Tibial artery (tissue), 4 donors: ENCODE data around the gene PIP4K2A.

Experiments used
- DNase-seq, 2 donors: peaks; one replicate each; pipeline ENCODE4 v3.0.0-alpha.2; 2019
- H3K27ac ChIP-seq, 2 donors: fragments of 200-600 bp; sonication (generic) in 1 of 2; 1 replicate in 1 of 2; 2 replicates in 1 of 2; pipeline ENCODE4 v1.5.1; 2018 to 2019; ENCODE audit warnings: mild to moderate bottlenecking in 1 of 2
- H3K27me3 ChIP-seq, 2 donors: fragments of 200-600 bp; sonication (generic) in 1 of 2; one replicate each; pipeline versions ENCODE4 v1.5.1 to v1.6.0; 2016 to 2019
- H3K36me3 ChIP-seq, 3 donors: fragments of 200-600 bp; sonication (generic) in 2 of 3; one replicate each; pipeline ENCODE4 v1.5.1; 2016 to 2019; ENCODE audit warnings: mild to moderate bottlenecking in 2 of 3
- H3K4me1 ChIP-seq, 4 donors: fragments of 200-600 bp; sonication (generic) in 2 of 4; 1 replicate in 3 of 4; 2 replicates in 1 of 4; pipeline ENCODE4 v1.5.1; 2016 to 2019
- H3K4me3 ChIP-seq, 2 donors: fragments of 200-600 bp; sonication (generic) in 1 of 2; 1 replicate in 1 of 2; 2 replicates in 1 of 2; pipeline ENCODE4 v1.5.1; 2018 to 2019; ENCODE audit warnings: mild to moderate bottlenecking in 2 of 2
- H3K9me3 ChIP-seq, 3 donors: fragments of 200-600 bp; sonication (generic) in 1 of 3; one replicate each; pipeline ENCODE4 v1.5.1; 2016 to 2019
- intact Hi-C: fragments of 100-400 bp; cut with DNase I; formaldehyde crosslinking; loops from one replicate; pipeline ENCODE4 v1.15.0; 2023; ENCODE audit warnings: low total_unique reads
- TF ChIP-seq, protein P1 (sequence below), 2 experiments: fragments of 200-600 bp in 1 of 2; fragments of 450-650 bp in 1 of 2; IDR thresholded peaks; one replicate each; pipeline ENCODE4 v1.5.1; 2017 to 2019; ENCODE audit warnings: antibody characterized with exemption in 2 of 2, mild to moderate bottlenecking in 1 of 2, moderate library complexity in 1 of 2

The PIP4K2A gene

DNA sequence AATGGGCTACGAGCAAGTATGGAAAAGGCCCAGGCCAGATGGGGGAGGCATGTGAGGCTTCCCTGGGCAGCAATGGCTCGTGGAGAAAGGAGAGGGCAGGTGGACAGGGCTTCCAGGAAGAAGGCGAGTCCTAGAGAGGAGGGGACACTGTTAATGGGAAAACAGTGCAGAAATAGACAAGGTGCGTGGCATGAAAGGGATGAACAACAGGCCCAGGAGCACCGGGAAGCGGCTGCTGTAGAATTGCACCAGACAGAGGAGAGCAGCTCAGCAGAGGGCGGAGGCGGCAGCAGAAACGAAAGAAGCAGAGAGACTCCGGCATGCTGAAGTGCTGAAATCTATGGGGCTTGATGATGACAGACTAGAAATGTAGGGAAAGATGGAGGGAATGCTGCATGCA, 102.1 kb downstream of the PIP4K2A start:
- Histone ChIP-seq H3K27me3 (no peaks in the 10 kb centered on the region), H3K4me3 (no peak overlapping the region), H3K27ac (no peak overlapping the region), H3K9me3 (no peaks in the 10 kb centered on the region), H3K36me3 (peaks cover 12 to 19% (median 15%) of the 10 kb centered on the region in 3 donors), H3K4me1 (peaks cover 0 to 7% (median 3%) of the 10 kb centered on the region in 4 donors)
- intact Hi-C loops = no loop called here
- TF ChIP-seq, protein P1, sequence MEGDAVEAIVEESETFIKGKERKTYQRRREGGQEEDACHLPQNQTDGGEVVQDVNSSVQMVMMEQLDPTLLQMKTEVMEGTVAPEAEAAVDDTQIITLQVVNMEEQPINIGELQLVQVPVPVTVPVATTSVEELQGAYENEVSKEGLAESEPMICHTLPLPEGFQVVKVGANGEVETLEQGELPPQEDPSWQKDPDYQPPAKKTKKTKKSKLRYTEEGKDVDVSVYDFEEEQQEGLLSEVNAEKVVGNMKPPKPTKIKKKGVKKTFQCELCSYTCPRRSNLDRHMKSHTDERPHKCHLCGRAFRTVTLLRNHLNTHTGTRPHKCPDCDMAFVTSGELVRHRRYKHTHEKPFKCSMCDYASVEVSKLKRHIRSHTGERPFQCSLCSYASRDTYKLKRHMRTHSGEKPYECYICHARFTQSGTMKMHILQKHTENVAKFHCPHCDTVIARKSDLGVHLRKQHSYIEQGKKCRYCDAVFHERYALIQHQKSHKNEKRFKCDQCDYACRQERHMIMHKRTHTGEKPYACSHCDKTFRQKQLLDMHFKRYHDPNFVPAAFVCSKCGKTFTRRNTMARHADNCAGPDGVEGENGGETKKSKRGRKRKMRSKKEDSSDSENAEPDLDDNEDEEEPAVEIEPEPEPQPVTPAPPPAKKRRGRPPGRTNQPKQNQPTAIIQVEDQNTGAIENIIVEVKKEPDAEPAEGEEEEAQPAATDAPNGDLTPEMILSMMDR (IDR thresholded peaks at IDR 0.05) = no peak
- no peak for DNase-seq

GRCh38 chr10:22611425-22612115, 102.8 kb downstream of the PIP4K2A start:
- intact Hi-C loops = no loop called here
- Histone ChIP-seq H3K27me3 (no peaks in the 10 kb centered on the region), H3K36me3 (peaks cover 16 to 25% (median 21%) of the 10 kb centered on the region in 3 donors), H3K9me3 (no peaks in the 10 kb centered on the region), H3K4me1 (peaks cover 0 to 7% (median 3%) of the 10 kb centered on the region in 4 donors), H3K27ac (no peak overlapping the region), H3K4me3 (no peak overlapping the region)
- DNase-seq = no peak
- TF ChIP-seq, protein P1 (IDR thresholded peaks at IDR 0.05) = no peak

DNA sequence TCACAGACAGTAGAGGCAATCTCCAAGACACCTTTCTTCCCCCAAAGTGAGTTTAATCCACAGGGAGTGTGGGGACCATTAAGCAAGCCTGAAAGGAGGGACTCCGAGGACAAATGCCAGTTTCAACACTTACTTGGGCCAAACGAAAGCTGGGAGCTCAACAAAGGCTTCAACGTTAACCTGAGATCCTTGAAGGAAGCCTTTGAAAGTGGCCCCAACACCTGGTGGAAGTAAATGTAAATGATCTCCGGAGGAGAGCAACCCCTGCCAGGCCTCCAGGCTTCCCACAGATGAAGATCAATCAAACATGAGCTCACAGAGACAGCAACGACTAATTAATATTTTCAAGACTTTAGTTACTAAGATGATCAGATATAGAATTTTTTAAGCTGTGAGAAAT, 103.8 kb downstream of the PIP4K2A start:
- TF ChIP-seq, protein P1 (IDR thresholded peaks at IDR 0.05) = no peak
- H3K9me3 ChIP-seq = no peaks in the 10 kb centered on the region
- no peak for DNase-seq
- H3K4me1 ChIP-seq = no peaks in the 10 kb centered on the region
- H3K4me3 ChIP-seq = no peak overlapping the region
- no peaks in the 10 kb centered on the region for H3K27me3 ChIP-seq
- H3K27ac ChIP-seq = no peak overlapping the region
- intact Hi-C loops = no loop called here
- H3K36me3 ChIP-seq = peaks cover 16 to 25% (median 21%) of the 10 kb centered on the region in 3 donors

DNA sequence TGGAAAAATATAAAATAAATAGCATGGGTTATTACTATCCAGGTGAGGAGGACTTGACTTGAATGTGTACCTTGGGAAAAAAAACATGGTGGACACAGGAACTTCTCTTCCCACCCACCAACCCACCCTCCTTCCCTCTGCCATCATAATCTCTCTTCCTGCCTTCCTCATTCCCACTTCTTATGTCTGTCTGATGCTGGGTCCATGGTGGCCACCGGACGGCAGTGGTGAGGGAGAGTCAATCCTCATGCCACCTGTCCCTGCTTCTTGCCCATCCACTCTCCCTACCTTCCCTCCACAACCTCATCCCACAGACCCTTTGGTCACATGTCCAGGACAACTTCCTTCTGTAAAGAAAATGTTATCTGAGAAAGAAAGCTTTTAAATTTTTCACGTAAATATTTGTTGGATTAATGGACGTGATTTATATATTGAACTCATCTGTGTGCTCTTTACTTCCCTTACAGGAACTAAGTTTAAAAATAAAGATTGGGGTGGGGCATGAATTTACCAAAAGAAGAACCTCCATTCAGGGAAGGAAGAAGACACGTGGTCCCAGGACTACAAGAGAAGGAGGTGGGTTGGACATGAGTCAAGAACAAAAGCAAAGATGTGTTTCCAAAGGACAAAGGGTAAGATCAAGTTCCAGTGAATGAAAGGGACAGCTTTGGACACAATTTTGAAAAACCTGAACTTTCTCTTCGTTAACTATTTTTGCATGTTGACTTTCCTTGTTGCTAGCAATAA, 104.5 kb downstream of the PIP4K2A start:
- TF ChIP-seq, protein P1 (IDR thresholded peaks at IDR 0.05) = no peak
- Histone ChIP-seq H3K27me3 (no peaks in the 10 kb centered on the region), H3K4me3 (no peak overlapping the region), H3K9me3 (no peaks in the 10 kb centered on the region), H3K4me1 (no peaks in the 10 kb centered on the region), H3K36me3 (peaks cover 16 to 25% (median 21%) of the 10 kb centered on the region in 3 donors), H3K27ac (no peak overlapping the region)
- intact Hi-C loops = no loop called here
- no peak for DNase-seq

- Histone ChIP-seq H3K9me3 (no peaks in the 10 kb centered on the region), H3K27me3 (no peaks in the 10 kb centered on the region), H3K4me3 (no peak overlapping the region), H3K4me1 (no peaks in the 10 kb centered on the region), H3K27ac (no peak overlapping the region), H3K36me3 (peaks cover 16 to 25% (median 21%) of the 10 kb centered on the region in 3 donors)
- intact Hi-C loops = no loop called here
- TF ChIP-seq, protein P1 (IDR thresholded peaks at IDR 0.05) = no peak
- no peak for DNase-seq
These were observed 105.1 kb downstream of the PIP4K2A start for GRCh38 chr10:22609251-22609650.
